GM12801 (cell line): ENCODE results near the gene CXXC4.

Experiments used
- CTCF ChIP-seq: IDR thresholded peaks from one replicate; pipeline ENCODE4 v1.5.1; 2011; ENCODE audit warnings: control low read depth; ENCODE audit not compliant: insufficient read length; ENCODE audit errors: extremely low read depth

The CXXC4 gene

GRCh38 chr4:104494822-104495559 is at the start of gene CXXC4:
Gene CXXC4 (minus strand): TSS chr4:104494894. CDS start chr4:104491802, 3,092 bp downstream.
- TF ChIP-seq CTCF = no peak

GRCh38 chr4:104533156-104533555 is 38.5 kb upstream of the CXXC4 start:
- no peak for TF ChIP-seq CTCF

GRCh38 chr4:104532677-104533076 is 38.0 kb upstream of the CXXC4 start:
- TF ChIP-seq CTCF = no peak

- no peak for TF ChIP-seq CTCF
Observed at GRCh38 chr4:104531390-104531789, 36.7 kb upstream of the CXXC4 start.

GRCh38 chr4:104530426-104530825 is 35.7 kb upstream of the CXXC4 start:
- no peak for TF ChIP-seq CTCF

- TF ChIP-seq CTCF = no peak
Observed at GRCh38 chr4:104524591-104524990, 29.9 kb upstream of the CXXC4 start.

GRCh38 chr4:104524026-104524425 is 29.3 kb upstream of the CXXC4 start:
- TF ChIP-seq CTCF = no peak
